Nephron progenitor cell (in vitro differentiated cells): Measurements from ENCODE around the gene LPP.
A peak's percentile ranks its signal among the peaks of the same experiment; 100 is the strongest.

Source experiments
- DNase-seq: peaks from one replicate; pipeline ENCODE4 v3.0.0; 2021
- H3K27ac Mint-ChIP-seq: 2 replicates; pipeline ENCODE4 v1.8.0; 2021; ENCODE audit warnings: mild to moderate bottlenecking, moderate library complexity, mixed read lengths
- H3K27me3 Mint-ChIP-seq: 2 replicates; pipeline ENCODE4 v1.8.0; 2021; ENCODE audit warnings: mild to moderate bottlenecking, low read depth, mixed read lengths; ENCODE audit not compliant: poor library complexity
- H3K36me3 Mint-ChIP-seq: 2 replicates; pipeline ENCODE4 v1.8.0; 2021; ENCODE audit warnings: low read depth, mixed read lengths
- H3K4me1 Mint-ChIP-seq: 2 replicates; pipeline ENCODE4 v1.8.0; 2021; ENCODE audit warnings: mixed read lengths
- H3K4me3 Mint-ChIP-seq: 2 replicates; pipeline ENCODE4 v1.8.0; 2021; ENCODE audit warnings: mild to moderate bottlenecking, moderate library complexity, mixed read lengths
- H3K9me3 Mint-ChIP-seq: 2 replicates; pipeline ENCODE4 v1.8.0; 2021; ENCODE audit warnings: mild to moderate bottlenecking, moderate library complexity, mixed read lengths
- TF ChIP-seq, protein P1 (sequence below): fragments of 200-600 bp; sonication (generic); IDR thresholded peaks from 2 replicates; pipeline ENCODE4 v1.5.0; 2021; ENCODE audit warnings: antibody characterized with exemption

The LPP gene

DNA sequence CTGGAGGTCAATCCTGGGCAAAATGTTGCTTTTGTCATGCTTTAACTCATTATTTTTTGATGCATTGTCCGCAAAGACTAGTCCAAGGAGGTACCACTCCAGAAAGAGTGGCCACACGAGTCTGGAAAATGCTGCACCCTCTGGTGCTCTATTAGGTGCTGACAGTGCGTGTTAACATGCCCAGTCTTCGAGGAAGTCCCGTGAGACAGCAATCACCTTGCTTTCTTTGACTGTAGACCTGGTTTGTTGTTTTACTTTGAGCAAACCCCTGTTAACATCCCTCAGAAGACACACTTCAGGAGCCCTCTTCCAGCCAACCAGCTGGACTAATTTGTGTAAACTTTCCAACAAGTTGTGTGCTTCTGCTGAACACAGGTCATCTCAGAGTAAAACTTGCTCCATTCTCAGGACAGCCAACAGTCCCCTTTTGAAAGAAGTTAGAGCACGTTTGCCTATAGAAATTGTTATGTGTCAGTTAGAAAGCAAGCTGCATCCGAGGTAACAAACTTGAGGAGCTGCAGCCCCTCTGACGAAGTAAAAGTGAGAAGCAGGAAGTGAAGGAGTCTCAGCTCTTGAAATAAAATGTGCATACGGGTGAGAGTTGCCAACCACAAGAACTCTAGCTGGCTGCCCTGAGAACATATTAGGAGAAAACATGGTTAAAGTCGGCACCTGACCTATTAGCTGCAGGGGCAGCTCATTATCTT lies 205.0 kb downstream of the LPP start:
- no peak overlapping the region for H3K4me3 Mint-ChIP-seq
- H3K9me3 Mint-ChIP-seq, result no peaks in the 10 kb centered on the region
- no peaks in the 10 kb centered on the region for H3K27me3 Mint-ChIP-seq

DNA sequence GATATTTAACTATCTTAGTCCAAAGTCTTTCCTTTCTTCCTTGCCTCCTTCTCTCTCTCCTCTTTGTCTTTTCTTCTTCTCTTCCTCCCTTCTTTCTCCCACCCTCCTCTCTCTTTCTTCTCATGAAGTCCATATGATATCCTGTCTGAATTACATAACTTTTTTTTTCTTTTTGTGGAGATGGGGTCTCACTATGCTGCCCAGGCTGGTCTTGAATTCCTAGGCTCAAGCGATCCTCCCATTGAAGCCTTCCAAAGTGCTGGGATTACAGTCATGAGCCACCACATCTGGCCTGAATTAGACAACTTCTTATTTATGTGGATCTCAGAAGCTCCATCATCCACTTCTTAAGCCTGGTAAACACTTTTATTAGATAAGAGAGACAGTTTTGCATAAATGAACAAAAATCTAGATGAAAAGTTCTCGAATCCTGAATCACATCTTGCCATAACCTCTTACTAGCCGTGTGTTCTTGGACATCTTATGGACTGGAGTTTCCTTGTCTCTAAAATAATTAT lies 206.5 kb downstream of the LPP start:
- TF ChIP-seq, protein P1, sequence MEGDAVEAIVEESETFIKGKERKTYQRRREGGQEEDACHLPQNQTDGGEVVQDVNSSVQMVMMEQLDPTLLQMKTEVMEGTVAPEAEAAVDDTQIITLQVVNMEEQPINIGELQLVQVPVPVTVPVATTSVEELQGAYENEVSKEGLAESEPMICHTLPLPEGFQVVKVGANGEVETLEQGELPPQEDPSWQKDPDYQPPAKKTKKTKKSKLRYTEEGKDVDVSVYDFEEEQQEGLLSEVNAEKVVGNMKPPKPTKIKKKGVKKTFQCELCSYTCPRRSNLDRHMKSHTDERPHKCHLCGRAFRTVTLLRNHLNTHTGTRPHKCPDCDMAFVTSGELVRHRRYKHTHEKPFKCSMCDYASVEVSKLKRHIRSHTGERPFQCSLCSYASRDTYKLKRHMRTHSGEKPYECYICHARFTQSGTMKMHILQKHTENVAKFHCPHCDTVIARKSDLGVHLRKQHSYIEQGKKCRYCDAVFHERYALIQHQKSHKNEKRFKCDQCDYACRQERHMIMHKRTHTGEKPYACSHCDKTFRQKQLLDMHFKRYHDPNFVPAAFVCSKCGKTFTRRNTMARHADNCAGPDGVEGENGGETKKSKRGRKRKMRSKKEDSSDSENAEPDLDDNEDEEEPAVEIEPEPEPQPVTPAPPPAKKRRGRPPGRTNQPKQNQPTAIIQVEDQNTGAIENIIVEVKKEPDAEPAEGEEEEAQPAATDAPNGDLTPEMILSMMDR, result no peak
- no peak for DNase-seq
- Mint-ChIP-seq H3K4me1 (peaks cover 39% of the 10 kb centered on the region), H3K27ac (no peak overlapping the region), H3K4me3 (no peak overlapping the region), H3K9me3 (no peaks in the 10 kb centered on the region), H3K36me3 (peaks cover 8% of the 10 kb centered on the region), H3K27me3 (no peaks in the 10 kb centered on the region)

More for the DNA sequence above, 205.0 kb downstream of the LPP start:
- DNase-seq, result no peak
- peaks cover 8% of the 10 kb centered on the region for H3K36me3 Mint-ChIP-seq
- TF ChIP-seq, protein P1, result no peak
- H3K4me1 Mint-ChIP-seq, result peaks cover 26% of the 10 kb centered on the region
- H3K27ac Mint-ChIP-seq, result peak overlapping the region; percentile 78

DNA sequence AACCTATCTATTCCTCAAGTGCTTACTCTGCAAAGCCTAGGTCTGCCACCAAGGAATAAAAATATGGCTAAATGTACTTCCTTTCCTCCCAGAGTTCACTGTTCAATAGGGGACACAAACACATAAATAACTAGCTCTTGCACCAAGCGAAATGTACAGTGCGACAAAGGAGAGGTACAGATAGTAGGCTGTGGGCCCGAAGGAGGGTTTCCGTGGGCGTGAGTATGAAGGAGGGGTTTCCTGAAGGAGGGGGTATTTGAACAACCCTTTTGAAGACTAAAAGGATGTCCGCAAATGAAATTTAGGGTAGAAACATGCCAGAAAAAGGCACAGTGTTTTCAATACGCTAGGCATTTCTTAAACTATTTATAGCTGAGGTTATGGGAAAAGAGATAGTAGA lies 207.9 kb downstream of the LPP start:
- Mint-ChIP-seq H3K4me3 (no peak overlapping the region), H3K27me3 (no peaks in the 10 kb centered on the region), H3K4me1 (peaks cover 49% of the 10 kb centered on the region), H3K36me3 (peaks cover 4% of the 10 kb centered on the region), H3K9me3 (no peaks in the 10 kb centered on the region), H3K27ac (peak overlapping the region; percentile 90)
- no peak for DNase-seq
- TF ChIP-seq, protein P1, result no peak

DNA sequence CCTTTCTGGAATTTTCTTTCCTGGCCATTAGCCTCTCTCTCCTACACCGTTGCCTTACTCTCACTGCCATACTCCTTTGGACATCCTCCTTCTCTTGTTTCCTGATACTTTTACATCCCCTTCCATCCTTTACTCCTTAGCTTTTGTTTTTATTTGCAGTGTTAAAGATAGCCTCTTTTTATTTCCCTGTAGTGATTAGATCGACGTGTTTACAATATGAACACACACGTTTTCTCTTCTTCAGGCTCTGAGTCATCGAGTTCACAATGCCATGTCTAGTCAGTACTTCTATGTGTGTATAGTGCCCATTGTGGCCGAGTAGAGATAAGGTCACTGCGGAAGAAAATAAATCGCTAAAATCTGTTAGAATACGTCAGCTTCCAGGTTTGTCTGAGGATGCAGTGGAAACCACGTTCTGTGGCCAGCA lies 208.5 kb downstream of the LPP start:
- Mint-ChIP-seq H3K36me3 (peaks cover 4% of the 10 kb centered on the region), H3K4me1 (peaks cover 49% of the 10 kb centered on the region), H3K27ac (peak overlapping the region; percentile 80), H3K27me3 (no peaks in the 10 kb centered on the region), H3K4me3 (no peak overlapping the region), H3K9me3 (no peaks in the 10 kb centered on the region)
- DNase-seq, result no peak
- TF ChIP-seq, protein P1, result no peak

DNA sequence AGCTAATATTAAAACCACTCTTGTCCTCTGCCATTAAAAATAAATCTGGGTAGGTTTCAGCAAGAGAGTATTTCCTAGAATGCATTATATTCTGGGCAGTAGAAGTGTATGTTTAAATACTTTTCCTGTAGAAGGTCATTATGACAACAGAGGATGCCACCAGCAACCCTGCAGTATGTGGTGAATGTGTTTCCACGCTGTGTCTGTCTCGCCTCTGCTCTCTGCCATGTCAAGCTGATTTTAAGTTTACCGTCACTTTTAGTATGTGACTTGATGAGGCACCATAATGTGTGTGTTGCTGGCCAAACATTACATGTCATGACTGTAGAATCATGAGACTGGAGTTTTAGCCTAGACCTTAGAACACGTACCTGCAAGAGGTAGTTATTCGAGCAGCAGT lies 211.2 kb downstream of the LPP start:
- TF ChIP-seq, protein P1, result no peak
- Mint-ChIP-seq H3K27ac (peak overlapping the region; percentile 62), H3K9me3 (no peaks in the 10 kb centered on the region), H3K4me1 (peaks cover 40% of the 10 kb centered on the region), H3K27me3 (no peaks in the 10 kb centered on the region), H3K4me3 (no peak overlapping the region), H3K36me3 (peaks cover 4% of the 10 kb centered on the region)
- DNase-seq, result no peak
